ENCODE results near the gene FREM2.

DNA sequence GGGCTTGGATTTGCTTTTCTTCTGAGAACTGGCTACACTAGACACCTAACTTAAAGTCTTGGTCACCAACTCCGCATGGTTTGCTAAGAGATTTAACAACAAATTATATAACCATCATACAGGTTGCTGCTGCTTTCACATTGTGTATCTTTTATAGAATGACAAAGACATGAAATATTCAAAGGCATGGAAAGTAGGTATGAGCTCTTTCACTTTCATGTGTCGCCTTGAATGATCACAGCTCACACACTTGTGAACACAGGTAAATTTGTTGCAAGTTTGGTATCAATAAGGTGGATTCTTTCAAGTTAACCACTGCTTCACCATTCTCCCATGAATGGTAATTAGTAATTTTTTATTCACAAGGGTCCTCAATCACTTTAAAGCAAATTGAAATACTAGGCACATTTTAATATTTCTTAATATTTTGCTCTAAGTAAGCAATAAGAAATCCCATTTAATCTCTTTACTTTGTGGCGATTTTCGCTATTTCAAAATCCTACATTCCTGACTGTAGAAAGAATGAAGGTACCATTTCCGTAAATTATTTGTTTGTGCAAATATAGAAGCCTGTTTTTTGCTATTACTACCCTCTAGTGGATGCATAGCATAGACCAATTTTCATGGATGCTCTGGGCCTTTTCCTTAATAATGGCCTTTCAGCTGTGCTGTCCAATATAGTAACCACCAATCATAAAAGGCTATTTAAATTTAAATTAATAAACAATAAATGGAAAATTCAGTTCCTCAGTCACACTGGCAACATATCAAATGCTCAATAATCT lies 45.5 kb upstream of the FREM2 start:
- TF ChIP-seq, protein P1, sequence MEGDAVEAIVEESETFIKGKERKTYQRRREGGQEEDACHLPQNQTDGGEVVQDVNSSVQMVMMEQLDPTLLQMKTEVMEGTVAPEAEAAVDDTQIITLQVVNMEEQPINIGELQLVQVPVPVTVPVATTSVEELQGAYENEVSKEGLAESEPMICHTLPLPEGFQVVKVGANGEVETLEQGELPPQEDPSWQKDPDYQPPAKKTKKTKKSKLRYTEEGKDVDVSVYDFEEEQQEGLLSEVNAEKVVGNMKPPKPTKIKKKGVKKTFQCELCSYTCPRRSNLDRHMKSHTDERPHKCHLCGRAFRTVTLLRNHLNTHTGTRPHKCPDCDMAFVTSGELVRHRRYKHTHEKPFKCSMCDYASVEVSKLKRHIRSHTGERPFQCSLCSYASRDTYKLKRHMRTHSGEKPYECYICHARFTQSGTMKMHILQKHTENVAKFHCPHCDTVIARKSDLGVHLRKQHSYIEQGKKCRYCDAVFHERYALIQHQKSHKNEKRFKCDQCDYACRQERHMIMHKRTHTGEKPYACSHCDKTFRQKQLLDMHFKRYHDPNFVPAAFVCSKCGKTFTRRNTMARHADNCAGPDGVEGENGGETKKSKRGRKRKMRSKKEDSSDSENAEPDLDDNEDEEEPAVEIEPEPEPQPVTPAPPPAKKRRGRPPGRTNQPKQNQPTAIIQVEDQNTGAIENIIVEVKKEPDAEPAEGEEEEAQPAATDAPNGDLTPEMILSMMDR (IDR thresholded peaks at IDR 0.05) = peak; percentile 35; the same call in 1 of the 2 replicates
- TF ChIP-seq GATA2 (CRISPR knock-in tag; IDR thresholded peaks at IDR 0.05) = no peak
- no peak for TF ChIP-seq RAD21 (IDR thresholded peaks at IDR 0.05; ENCODE audit: low read length)
- TF ChIP-seq POLR2AphosphoS5 (IDR thresholded peaks at IDR 0.05; ENCODE audit: low read depth, low read length) = no peak
- TF ChIP-seq RXRA (IDR thresholded peaks at IDR 0.05; ENCODE audit: borderline replicate concordance, low read depth) = no peak
- no peak for TF ChIP-seq SMC3 (IDR thresholded peaks at IDR 0.05; ENCODE audit: low read depth, low read length)
- no peak for TF ChIP-seq TCF12 (IDR thresholded peaks at IDR 0.05)
- TF ChIP-seq RFX5 (IDR thresholded peaks at IDR 0.05; ENCODE audit: low read length) = no peak
